ENCODE results near the gene ERP44.

ERP44 gene

GRCh38 chr9:100014846-100015245 is 84.0 kb downstream of the ERP44 start:
- H3K4me3 ChIP-seq (ENCODE audit: low read depth, low read length), result no peak overlapping the region
- DNase-seq (ENCODE audit: low read depth), result no peak
- TF ChIP-seq, protein P1, sequence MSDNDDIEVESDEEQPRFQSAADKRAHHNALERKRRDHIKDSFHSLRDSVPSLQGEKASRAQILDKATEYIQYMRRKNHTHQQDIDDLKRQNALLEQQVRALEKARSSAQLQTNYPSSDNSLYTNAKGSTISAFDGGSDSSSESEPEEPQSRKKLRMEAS (IDR thresholded peaks at IDR 0.05; ENCODE audit: low read depth, low read length), result no peak
- TF ChIP-seq MYC (IDR thresholded peaks at IDR 0.05; ENCODE audit: low read depth, low read length) (no peak), POLR2A (IDR thresholded peaks at IDR 0.05; ENCODE audit: extremely low read depth, insufficient read length) (no peak), CTCF (IDR thresholded peaks at IDR 0.05; ENCODE audit: low read depth, low read length) (no peak)

DNA sequence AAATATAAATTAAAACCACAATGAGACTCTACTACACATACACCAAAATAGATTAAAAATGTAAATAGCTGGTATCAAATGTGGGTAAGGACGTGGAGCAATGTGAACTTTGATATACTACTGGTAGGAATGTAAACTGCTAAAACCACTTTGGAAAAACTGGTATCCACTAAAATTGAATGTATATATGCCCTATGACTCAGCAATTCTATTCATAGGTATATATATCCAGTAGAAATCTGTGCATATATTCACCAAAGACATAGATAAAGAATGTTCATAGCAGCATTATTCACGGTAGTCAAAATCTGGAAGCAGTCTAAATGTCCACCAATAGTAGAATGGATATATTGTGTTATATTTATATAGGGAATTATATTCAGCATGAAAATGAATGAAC is 85.2 kb downstream of the ERP44 start:
- TF ChIP-seq MYC (IDR thresholded peaks at IDR 0.05; ENCODE audit: low read depth, low read length), result no peak
- TF ChIP-seq, protein P1 (IDR thresholded peaks at IDR 0.05; ENCODE audit: low read depth, low read length), result no peak
- no peak for TF ChIP-seq CTCF (IDR thresholded peaks at IDR 0.05; ENCODE audit: low read depth, low read length)
- TF ChIP-seq POLR2A (IDR thresholded peaks at IDR 0.05; ENCODE audit: extremely low read depth, insufficient read length), result no peak
- DNase-seq (ENCODE audit: low read depth), result no peak
- H3K4me3 ChIP-seq (ENCODE audit: low read depth, low read length), result no peak overlapping the region

DNA sequence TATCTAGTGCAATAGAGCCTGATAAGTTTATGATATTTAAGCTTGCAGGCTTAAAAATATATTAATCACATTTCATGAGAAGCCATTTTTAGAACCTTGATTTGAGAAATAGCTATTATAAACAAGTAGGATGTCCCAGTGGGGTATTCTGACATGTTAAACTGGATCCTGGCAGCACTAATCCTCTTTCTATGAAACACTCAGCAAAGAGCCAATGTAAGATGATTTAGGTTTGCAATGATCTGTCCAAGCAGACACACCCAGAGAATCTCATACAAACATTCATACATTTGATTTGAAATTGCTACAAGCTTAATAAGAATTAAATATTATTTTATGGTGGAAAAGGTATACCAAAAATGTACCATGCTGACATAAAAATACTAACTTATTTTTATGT is 86.5 kb downstream of the ERP44 start:
- DNase-seq (ENCODE audit: low read depth), result no peak
- TF ChIP-seq POLR2A (IDR thresholded peaks at IDR 0.05; ENCODE audit: extremely low read depth, insufficient read length) (no peak), CTCF (IDR thresholded peaks at IDR 0.05; ENCODE audit: low read depth, low read length) (no peak), MYC (IDR thresholded peaks at IDR 0.05; ENCODE audit: low read depth, low read length) (no peak)
- TF ChIP-seq, protein P1 (IDR thresholded peaks at IDR 0.05; ENCODE audit: low read depth, low read length), result no peak
- no peak overlapping the region for H3K4me3 ChIP-seq (ENCODE audit: low read depth, low read length)

DNA sequence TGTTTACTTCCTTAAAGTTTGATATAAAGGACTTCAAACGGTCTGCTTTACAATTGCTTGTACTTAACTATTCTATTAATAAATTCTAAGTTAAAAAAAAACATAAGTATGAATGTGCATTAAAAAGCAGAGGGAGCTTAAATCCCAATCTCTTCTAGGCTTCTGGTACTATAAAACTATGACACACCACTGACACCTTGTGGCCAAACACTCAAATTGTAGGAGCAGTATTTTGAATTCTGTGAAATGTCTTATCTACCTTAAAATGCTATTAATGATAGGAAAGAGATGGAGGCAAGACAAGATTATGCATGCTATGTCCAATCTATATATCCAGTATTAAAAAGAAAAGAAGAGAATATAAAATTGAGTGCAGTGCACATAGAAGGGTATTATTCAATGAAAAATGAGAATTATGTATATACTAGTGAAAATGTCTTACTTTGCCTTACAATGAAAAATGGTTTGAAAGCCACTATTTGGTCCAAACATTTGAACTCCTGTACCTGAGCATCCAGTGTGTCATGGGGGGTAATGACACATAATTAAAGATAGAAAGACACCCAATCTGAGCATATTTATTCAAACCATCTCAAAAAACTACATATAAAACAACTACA is 87.6 kb downstream of the ERP44 start:
- peak; percentile 73 for DNase-seq (ENCODE audit: low read depth)
- no peak overlapping the region for H3K4me3 ChIP-seq (ENCODE audit: low read depth, low read length)
- TF ChIP-seq MYC (IDR thresholded peaks at IDR 0.05; ENCODE audit: low read depth, low read length), result no peak
- TF ChIP-seq CTCF (IDR thresholded peaks at IDR 0.05; ENCODE audit: low read depth, low read length), result peak; percentile 50

GRCh38 chr9:99999797-100000196 is 99.0 kb downstream of the ERP44 start:
- H3K4me3 ChIP-seq (ENCODE audit: low read depth, low read length), result no peak overlapping the region
- TF ChIP-seq POLR2A (IDR thresholded peaks at IDR 0.05; ENCODE audit: extremely low read depth, insufficient read length) (no peak), CTCF (IDR thresholded peaks at IDR 0.05; ENCODE audit: low read depth, low read length) (no peak), MYC (IDR thresholded peaks at IDR 0.05; ENCODE audit: low read depth, low read length) (no peak)
- TF ChIP-seq, protein P1 (IDR thresholded peaks at IDR 0.05; ENCODE audit: low read depth, low read length), result no peak
- no peak for DNase-seq (ENCODE audit: low read depth)

- TF ChIP-seq CTCF (IDR thresholded peaks at IDR 0.05; ENCODE audit: low read depth, low read length) (no peak), POLR2A (IDR thresholded peaks at IDR 0.05; ENCODE audit: extremely low read depth, insufficient read length) (no peak), MYC (IDR thresholded peaks at IDR 0.05; ENCODE audit: low read depth, low read length) (no peak)
- TF ChIP-seq, protein P1 (IDR thresholded peaks at IDR 0.05; ENCODE audit: low read depth, low read length), result no peak
- DNase-seq (ENCODE audit: low read depth), result no peak
- H3K4me3 ChIP-seq (ENCODE audit: low read depth, low read length), result no peak overlapping the region
Measured at GRCh38 chr9:99998866-99999265, 99.9 kb downstream of the ERP44 start.
